SK-N-SH treated with all-trans-retinoic acid at 6 μM for 48 hours (cell line): ENCODE results near the gene PRR23C.
"Not testable (repeated sequence)": the region's sequence is repeated elsewhere in the genome, so short reads cannot be mapped to it uniquely, and the experiment has no call there.

Experiments used
- ATAC-seq: fragments of 200-7000 bp; cut with Tn5 transposase; 3 replicates; pipeline ENCODE4 v1.9.1; 2020; ENCODE audit warnings: mild to moderate bottlenecking, moderate library complexity
- ARNTL ChIP-seq: fragments of 450-650 bp; formaldehyde crosslinking; IDR thresholded peaks from 2 replicates; pipeline ENCODE4 v1.5.0; 2020; ENCODE audit warnings: low read depth, mild to moderate bottlenecking, moderate library complexity, borderline replicate concordance
- BACH2 ChIP-seq: fragments of 250-450 bp; sonication (Bioruptor Pico); IDR thresholded peaks from 2 replicates; pipeline ENCODE4 v1.9.0; 2021; ENCODE audit warnings: mild to moderate bottlenecking, borderline replicate concordance
- CSDC2 ChIP-seq: fragments of 250-450 bp; sonication (Bioruptor Pico); IDR thresholded peaks from 2 replicates; pipeline ENCODE4 v1.5.0; 2020; ENCODE audit warnings: mild to moderate bottlenecking, moderate library complexity
- GLIS3 ChIP-seq: fragments of 250-450 bp; sonication (Bioruptor Pico); IDR thresholded peaks from 2 replicates; pipeline ENCODE4 v1.5.0; 2020; ENCODE audit warnings: mild to moderate bottlenecking, moderate library complexity
- ISL1 ChIP-seq: fragments of 250-450 bp; sonication (Bioruptor Pico); IDR thresholded peaks from 2 replicates; pipeline ENCODE4 v2.1.2; 2022; ENCODE audit warnings: mild to moderate bottlenecking, moderate library complexity
- OSR1 ChIP-seq: fragments of 250-450 bp; sonication (Bioruptor Pico); IDR thresholded peaks from 2 replicates; pipeline ENCODE4 v1.8.0; 2022; ENCODE audit warnings: moderate library complexity, mild to moderate bottlenecking, inconsistent platforms
- PPARA ChIP-seq: fragments of 250-450 bp; sonication (Bioruptor Pico); IDR thresholded peaks from 2 replicates; pipeline ENCODE4 v1.5.0; 2020; ENCODE audit warnings: mild to moderate bottlenecking, borderline replicate concordance
- SNAI2 ChIP-seq: fragments of 250-450 bp; sonication (Bioruptor Pico); IDR thresholded peaks from 2 replicates; pipeline ENCODE4 v1.5.0; 2020; ENCODE audit warnings: mild to moderate bottlenecking, moderate library complexity
- TCF4 ChIP-seq: fragments of 250-450 bp; sonication (Bioruptor Pico); IDR thresholded peaks from 2 replicates; pipeline ENCODE4 v1.8.0; 2021; ENCODE audit warnings: mild to moderate bottlenecking, moderate library complexity, borderline replicate concordance
- ZC3H10 ChIP-seq: fragments of 250-450 bp; sonication (Bioruptor Pico); IDR thresholded peaks from 2 replicates; pipeline ENCODE4 v1.5.1; 2021; ENCODE audit warnings: mild to moderate bottlenecking, moderate library complexity
- ZFP30 ChIP-seq: fragments of 450-650 bp; formaldehyde crosslinking; IDR thresholded peaks from 2 replicates; pipeline ENCODE4 v1.5.0; 2022; ENCODE audit warnings: mild to moderate bottlenecking, moderate library complexity
- ZNF565 ChIP-seq: fragments of 450-650 bp; formaldehyde crosslinking; conservative IDR thresholded peaks from 2 replicates; pipeline ENCODE4 v1.5.0; 2020; ENCODE audit warnings: low read depth, mild to moderate bottlenecking, moderate library complexity
- ZNF70 ChIP-seq: fragments of 450-650 bp; formaldehyde crosslinking; IDR thresholded peaks from 2 replicates; pipeline ENCODE4 v1.5.0; 2020; ENCODE audit warnings: mild to moderate bottlenecking, moderate library complexity
- ZNF8 ChIP-seq: fragments of 450-650 bp; formaldehyde crosslinking; IDR thresholded peaks from 2 replicates; pipeline ENCODE4 v1.5.0; 2020; ENCODE audit warnings: mild to moderate bottlenecking, moderate library complexity
- TF ChIP-seq, protein P1 (sequence below): fragments of 250-450 bp; sonication (Bioruptor Pico); IDR thresholded peaks from 2 replicates; pipeline ENCODE4 v1.8.0; 2021; ENCODE audit warnings: low read depth, mild to moderate bottlenecking, moderate library complexity, borderline replicate concordance
- TF ChIP-seq, protein P2 (sequence below): fragments of 250-450 bp; sonication (Bioruptor Pico); IDR thresholded peaks from 2 replicates; pipeline ENCODE4 v1.8.0; 2020; ENCODE audit warnings: mild to moderate bottlenecking, moderate library complexity, borderline replicate concordance
- TF ChIP-seq, protein P3 (sequence below): fragments of 250-450 bp; sonication (Bioruptor Pico); IDR thresholded peaks from 2 replicates; pipeline ENCODE4 v1.5.0; 2020; ENCODE audit warnings: mild to moderate bottlenecking, moderate library complexity
- TF ChIP-seq, protein P4 (sequence below): fragments of 250-450 bp; sonication (Bioruptor Pico); IDR thresholded peaks from 2 replicates; pipeline ENCODE4 v1.5.1; 2021; ENCODE audit warnings: mild to moderate bottlenecking, moderate library complexity

Gene PRR23C

DNA sequence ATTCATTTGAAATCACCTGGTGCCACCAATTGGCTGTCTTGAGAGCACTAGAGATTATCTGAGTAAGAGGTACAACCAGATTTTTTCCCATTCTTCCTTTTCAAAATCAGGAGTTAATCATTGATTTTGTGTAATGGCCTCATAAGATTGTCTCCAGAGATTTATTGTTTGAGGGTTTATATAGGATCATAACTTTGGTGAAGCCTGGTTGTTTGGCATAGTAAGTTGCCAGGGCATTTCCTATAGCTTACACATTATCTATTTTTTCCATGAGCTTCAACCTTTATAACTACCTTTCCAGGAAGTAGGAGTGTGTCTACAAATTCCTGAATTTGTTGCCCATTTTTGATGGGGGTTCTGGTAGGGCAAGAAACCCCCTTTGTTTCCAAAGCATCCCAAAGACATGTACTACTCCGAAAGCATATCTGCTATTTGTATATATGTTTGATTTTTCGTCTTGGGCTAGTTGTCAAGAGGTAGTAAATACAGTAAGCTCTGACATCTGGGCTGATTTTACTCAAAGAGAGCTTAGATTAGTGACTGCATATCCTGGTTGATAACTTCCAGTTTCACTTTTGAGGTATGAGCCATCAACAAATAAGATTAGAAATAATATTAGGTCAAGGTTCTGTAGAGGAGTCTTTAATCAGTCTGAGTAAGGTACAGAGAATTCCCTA, 12.2 kb downstream of the PRR23C start (continued):
- TF ChIP-seq ZNF70 (no peak), ISL1 (CRISPR knock-in tag) (no peak), BACH2 (CRISPR knock-in tag) (no peak)
- TF ChIP-seq, protein P1, sequence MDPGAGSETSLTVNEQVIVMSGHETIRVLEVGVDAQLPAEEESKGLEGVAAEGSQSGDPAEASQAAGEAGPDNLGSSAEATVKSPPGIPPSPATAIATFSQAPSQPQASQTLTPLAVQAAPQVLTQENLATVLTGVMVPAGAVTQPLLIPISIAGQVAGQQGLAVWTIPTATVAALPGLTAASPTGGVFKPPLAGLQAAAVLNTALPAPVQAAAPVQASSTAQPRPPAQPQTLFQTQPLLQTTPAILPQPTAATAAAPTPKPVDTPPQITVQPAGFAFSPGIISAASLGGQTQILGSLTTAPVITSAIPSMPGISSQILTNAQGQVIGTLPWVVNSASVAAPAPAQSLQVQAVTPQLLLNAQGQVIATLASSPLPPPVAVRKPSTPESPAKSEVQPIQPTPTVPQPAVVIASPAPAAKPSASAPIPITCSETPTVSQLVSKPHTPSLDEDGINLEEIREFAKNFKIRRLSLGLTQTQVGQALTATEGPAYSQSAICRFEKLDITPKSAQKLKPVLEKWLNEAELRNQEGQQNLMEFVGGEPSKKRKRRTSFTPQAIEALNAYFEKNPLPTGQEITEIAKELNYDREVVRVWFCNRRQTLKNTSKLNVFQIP (CRISPR knock-in tag): no peak

DNA sequence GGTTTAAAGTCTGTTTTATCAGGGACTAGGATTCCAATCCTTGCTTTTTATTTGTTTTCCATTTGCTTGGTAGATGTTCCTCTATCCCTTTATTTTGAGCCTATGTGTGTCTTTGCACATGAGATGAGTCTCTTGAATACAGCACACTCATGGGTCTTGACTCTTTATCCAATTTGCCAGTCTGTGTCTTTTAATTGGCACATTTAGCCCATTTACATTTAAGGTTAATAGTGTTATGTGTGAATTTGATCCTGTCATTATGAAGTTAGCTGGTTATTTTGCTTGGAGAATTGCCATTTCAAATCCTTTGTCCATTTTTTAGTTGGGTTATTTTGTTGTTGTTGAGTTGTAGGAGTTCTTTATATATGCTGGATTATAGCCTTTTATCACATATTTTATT, 14.1 kb downstream of the PRR23C start:
- not testable (repeated sequence) for ATAC-seq

DNA sequence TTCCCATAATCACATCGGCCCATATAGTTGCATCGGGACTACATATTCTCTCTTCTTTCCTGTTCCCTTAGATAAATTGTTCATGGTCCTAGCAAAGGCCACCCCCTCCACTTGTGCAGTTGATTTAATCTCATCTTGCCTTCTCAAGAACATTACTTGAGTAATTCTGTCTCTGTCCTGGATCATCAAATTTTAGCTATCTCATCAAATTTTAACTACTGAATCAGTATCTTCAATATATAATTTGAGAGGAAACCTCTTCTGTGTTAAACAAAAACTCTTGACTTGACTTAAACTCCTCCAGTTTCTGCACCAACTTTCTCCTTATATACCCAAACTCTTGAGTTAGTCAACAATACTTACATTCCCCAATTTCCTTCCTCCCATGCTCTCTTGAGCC, 19.7 kb downstream of the PRR23C start:
- no peak for ATAC-seq
- TF ChIP-seq, protein P1 (CRISPR knock-in tag): no peak
- TF ChIP-seq, protein P2, sequence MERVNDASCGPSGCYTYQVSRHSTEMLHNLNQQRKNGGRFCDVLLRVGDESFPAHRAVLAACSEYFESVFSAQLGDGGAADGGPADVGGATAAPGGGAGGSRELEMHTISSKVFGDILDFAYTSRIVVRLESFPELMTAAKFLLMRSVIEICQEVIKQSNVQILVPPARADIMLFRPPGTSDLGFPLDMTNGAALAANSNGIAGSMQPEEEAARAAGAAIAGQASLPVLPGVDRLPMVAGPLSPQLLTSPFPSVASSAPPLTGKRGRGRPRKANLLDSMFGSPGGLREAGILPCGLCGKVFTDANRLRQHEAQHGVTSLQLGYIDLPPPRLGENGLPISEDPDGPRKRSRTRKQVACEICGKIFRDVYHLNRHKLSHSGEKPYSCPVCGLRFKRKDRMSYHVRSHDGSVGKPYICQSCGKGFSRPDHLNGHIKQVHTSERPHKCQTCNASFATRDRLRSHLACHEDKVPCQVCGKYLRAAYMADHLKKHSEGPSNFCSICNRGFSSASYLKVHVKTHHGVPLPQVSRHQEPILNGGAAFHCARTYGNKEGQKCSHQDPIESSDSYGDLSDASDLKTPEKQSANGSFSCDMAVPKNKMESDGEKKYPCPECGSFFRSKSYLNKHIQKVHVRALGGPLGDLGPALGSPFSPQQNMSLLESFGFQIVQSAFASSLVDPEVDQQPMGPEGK (CRISPR knock-in tag): no peak
- TF ChIP-seq OSR1 (no peak), ZFP30 (CRISPR knock-in tag) (no peak), ZNF70 (no peak), PPARA (no peak), ISL1 (CRISPR knock-in tag) (no peak), ARNTL (CRISPR knock-in tag) (no peak), ZNF565 (no peak), TCF4 (CRISPR knock-in tag) (no peak)

DNA sequence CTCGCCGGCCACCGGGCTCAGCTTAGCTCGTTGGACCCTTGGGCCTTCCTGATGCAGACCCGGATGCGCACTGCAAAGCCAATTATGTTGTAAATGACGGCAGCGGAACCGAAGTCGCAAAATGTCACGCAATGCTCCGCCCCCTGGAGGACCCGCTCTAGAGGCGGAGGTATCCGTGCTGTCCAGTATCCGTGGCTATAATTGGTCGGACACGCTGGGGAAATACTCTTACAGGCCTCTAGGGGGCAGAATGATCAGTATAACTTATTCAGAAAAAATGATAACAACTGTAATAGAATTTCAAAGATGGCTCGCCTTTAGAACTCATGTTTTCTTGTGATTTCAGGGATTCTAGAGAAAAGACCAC, 23.8 kb downstream of the PRR23C start, which contains the start of gene PRR23B:
Gene PRR23B, minus strand, starts transcription at position 59 of the 367 bp plus-strand sequence. CDS start 265 bp downstream, outside the sequence.
- ATAC-seq: no peak
- TF ChIP-seq ZNF565 (no peak), CSDC2 (no peak), SNAI2 (CRISPR knock-in tag) (no peak), GLIS3 (CRISPR knock-in tag) (no peak), ZC3H10 (CRISPR knock-in tag) (no peak), ZNF8 (CRISPR knock-in tag) (no peak)
- TF ChIP-seq, protein P3, sequence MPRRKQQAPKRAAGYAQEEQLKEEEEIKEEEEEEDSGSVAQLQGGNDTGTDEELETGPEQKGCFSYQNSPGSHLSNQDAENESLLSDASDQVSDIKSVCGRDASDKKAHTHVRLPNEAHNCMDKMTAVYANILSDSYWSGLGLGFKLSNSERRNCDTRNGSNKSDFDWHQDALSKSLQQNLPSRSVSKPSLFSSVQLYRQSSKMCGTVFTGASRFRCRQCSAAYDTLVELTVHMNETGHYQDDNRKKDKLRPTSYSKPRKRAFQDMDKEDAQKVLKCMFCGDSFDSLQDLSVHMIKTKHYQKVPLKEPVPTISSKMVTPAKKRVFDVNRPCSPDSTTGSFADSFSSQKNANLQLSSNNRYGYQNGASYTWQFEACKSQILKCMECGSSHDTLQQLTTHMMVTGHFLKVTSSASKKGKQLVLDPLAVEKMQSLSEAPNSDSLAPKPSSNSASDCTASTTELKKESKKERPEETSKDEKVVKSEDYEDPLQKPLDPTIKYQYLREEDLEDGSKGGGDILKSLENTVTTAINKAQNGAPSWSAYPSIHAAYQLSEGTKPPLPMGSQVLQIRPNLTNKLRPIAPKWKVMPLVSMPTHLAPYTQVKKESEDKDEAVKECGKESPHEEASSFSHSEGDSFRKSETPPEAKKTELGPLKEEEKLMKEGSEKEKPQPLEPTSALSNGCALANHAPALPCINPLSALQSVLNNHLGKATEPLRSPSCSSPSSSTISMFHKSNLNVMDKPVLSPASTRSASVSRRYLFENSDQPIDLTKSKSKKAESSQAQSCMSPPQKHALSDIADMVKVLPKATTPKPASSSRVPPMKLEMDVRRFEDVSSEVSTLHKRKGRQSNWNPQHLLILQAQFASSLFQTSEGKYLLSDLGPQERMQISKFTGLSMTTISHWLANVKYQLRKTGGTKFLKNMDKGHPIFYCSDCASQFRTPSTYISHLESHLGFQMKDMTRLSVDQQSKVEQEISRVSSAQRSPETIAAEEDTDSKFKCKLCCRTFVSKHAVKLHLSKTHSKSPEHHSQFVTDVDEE (CRISPR knock-in tag): no peak
- TF ChIP-seq, protein P1 (CRISPR knock-in tag): no peak
- TF ChIP-seq, protein P4, sequence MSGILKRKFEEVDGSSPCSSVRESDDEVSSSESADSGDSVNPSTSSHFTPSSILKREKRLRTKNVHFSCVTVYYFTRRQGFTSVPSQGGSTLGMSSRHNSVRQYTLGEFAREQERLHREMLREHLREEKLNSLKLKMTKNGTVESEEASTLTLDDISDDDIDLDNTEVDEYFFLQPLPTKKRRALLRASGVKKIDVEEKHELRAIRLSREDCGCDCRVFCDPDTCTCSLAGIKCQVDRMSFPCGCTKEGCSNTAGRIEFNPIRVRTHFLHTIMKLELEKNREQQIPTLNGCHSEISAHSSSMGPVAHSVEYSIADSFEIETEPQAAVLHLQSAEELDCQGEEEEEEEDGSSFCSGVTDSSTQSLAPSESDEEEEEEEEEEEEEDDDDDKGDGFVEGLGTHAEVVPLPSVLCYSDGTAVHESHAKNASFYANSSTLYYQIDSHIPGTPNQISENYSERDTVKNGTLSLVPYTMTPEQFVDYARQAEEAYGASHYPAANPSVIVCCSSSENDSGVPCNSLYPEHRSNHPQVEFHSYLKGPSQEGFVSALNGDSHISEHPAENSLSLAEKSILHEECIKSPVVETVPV (CRISPR knock-in tag): no peak
- TF ChIP-seq, protein P2 (CRISPR knock-in tag): no peak
- TF ChIP-seq, all 23 proteins: peak for 0
